ENCODE results near the gene MON1A. TPM values are rescaled to one million over a fixed set of nuclear protein-coding genes. Genes with fewer than 3 reads are reported as not detected.

MON1A gene
- polyA plus RNA-seq, 3 donors = 7.0 to 10.5 (median 7.3) TPM

DNA sequence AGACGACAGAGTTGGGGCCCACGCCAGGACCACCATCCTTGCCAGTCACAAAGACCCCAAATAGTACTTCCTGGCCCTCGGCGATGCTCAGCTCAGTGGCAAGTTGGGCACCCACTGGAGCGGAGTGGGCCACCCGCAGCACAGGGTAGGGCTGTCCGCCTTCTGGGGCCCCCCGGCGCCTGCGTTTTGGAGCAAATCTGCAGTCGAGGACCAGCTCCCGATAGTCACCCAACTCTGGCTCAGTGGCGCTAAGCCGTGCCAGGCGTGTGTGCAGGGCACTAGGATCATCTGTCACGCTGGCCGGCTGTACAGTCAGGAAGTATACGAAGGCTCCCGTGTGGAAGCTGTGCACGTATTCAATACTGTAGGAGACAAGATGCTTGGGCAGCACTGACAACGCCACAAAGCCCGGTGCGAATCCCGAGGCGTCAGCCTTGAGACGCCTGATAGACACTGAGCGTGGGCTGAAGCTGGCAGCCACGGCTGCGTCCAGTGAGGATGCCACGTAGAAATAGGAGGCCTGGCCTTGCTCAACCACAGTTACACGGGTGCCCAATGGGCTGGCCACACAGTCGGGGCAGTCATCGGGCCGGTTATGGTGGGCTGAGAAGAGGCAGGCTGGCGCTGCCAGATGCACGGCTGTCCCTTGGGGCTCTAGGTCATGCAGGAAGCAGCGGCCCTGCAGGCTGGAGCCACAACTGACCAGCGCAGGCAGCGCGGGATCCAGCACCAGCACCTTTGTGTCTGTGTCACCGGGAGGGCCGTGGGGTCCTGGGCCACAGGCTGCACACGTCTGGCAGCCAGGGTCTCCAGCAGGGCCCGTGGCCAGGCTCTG is 26.9 kb downstream of the MON1A start:
- DNase-seq (ENCODE audit: extremely low read depth in 1 of 11, low read depth in 9 of 11, low spot score in 4 of 11) = no peak

DNA sequence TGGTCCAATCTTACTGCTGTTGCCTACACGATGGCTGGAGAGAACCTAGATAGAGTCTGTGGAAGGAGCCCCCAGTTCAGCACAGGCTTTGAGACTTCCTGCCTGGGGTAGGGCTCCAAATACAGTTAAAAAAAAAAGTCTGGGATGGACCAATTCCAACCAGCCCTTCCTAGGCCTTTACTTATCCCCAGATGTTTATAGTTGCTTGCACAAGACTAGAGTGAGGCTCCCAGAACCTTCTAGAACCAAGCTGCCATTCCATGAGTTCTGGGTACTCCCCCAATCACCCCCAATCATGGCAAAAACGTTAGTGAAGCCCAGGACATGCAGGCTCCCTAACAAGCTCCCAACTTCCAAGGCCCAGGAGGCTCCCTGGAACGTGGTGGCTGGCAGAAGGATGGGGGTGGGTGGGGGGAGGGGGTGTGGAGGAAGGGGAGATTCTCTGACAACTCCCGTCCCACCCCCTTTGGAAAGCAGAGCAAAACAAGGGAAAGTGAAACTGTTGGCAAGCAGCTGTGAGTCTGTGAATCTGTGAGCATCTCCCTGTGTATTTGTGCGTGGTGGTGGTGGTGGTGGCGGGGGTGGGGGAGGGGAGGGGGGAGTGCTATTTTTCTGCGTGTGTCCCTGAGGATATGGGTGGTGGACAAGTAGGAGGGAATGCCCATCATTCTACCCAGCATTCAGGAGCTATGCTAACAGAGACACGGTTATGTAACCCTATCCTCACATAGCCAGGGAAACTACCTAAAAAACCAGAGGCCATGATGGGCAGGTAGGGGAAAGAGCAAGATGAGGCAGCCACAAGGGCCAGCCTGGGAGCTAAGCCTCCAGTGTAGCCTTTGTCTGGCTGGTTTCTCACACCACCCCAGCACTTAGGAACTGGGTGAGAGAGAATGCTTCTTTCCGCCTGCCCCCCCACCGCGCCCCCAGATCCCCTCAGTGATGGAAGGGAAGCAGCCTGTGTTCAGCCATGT is 28.0 kb downstream of the MON1A start:
- DNase-seq (ENCODE audit: extremely low read depth in 1 of 11, low read depth in 9 of 11, low spot score in 4 of 11) = no peak

DNA sequence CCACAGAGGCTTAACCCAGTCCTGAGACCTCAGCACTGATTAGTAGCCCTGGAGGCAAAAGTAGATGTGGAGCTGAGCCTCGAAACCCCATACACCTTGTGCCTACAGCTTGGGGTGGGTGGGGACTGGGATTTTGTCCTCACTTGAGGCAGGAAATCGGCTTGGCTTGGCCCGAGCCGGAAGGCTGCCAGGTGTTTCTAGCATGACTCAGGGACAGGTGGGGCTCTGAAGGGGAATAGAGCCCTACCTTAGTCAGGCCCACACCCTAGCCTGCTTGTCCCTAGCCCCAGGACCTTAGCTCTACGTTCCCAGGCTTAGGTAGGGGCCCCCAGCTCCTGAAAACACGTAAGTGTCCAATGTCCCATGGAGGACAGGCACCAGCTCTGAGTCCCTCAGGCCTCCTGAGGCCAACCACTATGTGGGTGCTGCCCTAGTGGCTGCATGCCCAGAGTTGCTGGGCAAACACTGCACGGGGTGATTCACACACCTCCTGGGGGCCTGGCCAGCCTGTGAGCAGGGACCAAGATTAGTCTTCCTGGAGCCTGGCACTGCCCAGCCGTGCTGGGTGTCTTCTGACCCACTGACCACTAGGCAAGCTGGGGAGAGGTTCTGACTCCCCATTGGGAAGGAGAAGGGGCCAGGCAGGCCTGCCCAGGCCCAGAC is 29.0 kb downstream of the MON1A start:
- no peak for DNase-seq (ENCODE audit: extremely low read depth in 1 of 11, low read depth in 9 of 11, low spot score in 4 of 11)

DNA sequence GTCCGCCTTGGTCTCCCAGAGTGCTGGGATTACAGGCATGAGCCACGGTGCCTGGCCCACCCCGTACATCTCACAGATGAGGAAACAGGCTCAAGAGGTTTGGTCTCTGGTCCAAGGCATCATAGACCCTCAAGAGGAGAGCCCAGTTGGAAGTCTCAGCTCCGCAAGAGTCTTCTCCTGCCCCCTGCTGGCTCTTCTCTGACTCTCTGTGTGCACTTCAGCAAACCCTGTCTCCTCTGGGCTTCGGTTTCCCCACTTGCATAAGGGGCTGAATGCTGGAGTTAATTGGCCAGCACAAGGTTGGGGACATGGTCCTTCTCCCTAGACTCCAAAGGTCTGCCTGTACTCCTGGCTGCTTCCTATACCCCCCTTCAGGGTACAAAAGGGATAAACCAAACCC is 29.8 kb downstream of the MON1A start:
- DNase-seq (ENCODE audit: extremely low read depth in 1 of 11, low read depth in 9 of 11, low spot score in 4 of 11) = no peak

DNA sequence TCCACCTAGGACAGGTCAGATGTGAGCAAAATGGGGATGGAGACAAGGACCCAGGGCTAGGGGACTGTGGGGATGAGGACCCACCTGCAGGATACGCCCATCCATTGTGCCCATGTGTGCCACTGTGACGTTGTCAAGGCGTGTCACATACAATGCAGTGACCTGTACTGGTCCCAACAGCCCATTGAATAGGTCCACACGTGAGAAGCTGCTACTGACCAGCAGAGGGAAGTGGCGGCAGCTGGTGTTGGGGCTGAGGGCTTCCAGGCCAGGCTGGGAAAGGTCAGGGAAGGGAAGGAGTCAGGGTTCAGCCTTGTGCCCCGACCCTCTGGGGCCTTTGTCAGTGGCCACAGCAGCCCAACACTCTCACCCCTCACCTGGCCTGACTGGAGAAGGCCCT is 30.6 kb downstream of the MON1A start:
- no peak for DNase-seq (ENCODE audit: extremely low read depth in 1 of 11, low read depth in 9 of 11, low spot score in 4 of 11)

DNA sequence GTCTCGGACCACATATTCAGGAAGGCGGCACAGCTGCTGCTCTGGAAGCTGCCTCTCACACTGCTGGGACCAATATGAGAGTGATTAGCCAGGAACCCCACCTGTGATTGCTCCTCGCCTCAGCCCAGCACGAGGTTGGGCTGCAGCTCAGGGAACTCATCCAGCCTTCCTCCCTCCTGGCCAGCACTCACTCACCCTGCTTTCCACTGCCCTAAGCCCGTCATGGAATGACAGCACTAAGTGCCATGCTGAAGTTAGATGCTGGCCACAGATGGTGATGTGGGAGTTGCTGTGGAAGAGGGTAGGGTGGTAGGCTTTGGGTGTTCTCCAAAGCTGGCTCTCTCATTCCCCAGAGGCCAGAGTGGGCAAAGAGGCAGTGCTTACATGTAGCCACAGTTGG is 33.3 kb downstream of the MON1A start:
- DNase-seq (ENCODE audit: extremely low read depth in 1 of 11, low read depth in 9 of 11, low spot score in 4 of 11) = no peak

DNA sequence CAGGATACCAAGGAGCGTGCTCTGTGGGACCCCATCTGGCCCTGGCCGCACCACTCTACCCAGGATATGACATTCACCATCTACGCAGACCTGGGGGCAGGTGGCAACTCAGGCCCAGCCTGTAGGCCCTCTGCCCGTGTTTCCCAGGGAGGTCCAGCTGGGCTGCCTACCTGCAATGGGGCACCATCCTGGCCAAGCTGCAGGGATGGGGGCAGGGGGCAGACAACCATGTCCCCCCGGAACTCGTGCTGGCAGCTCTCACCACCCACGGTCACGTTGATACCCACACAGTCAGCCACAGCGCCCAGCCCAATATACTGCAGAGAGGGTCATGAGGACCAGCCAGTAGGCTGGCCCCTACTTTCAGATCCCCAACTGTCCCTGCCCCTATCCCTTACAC is 33.8 kb downstream of the MON1A start:
- no peak for DNase-seq (ENCODE audit: extremely low read depth in 1 of 11, low read depth in 9 of 11, low spot score in 4 of 11)

DNA sequence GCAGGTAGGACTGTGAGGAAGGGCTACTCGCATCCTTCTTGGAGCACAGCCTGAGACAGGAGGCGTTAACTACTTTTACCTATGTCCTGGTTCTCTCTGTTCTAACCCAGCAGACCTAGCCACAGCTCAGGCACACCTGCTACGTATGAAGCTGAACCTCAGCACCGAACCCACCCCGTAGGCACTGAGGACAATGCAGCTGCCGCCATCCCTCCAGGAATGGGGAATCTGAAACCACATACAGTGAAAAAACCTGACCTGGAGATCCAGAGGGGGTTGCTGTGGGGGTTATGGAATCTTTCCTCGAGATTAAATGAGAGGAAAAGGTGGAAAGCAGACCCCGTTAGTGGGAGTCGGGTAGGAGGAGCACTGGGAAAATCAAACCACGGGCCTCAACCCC is 40.3 kb downstream of the MON1A start:
- DNase-seq (ENCODE audit: extremely low read depth in 1 of 11, low read depth in 9 of 11, low spot score in 4 of 11) = no peak

DNA sequence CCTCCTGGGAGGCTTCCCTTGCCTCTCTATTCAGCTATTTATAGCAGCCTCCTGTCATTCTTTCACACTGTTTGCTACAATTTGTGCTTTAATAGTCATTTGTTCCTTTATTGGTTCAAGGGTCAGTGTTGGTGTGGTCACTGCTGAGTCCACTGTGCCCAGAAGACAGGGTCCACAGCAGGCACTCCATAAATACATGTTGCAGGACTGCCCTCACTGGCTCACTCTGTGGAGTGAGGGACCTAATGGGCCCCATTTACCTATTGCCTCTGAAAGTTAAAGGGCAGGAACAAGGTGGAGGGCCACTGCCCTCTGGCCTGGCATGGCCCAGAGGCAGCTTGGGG is 42.7 kb downstream of the MON1A start:
- DNase-seq (ENCODE audit: extremely low read depth in 1 of 11, low read depth in 9 of 11, low spot score in 4 of 11) = no peak

DNA sequence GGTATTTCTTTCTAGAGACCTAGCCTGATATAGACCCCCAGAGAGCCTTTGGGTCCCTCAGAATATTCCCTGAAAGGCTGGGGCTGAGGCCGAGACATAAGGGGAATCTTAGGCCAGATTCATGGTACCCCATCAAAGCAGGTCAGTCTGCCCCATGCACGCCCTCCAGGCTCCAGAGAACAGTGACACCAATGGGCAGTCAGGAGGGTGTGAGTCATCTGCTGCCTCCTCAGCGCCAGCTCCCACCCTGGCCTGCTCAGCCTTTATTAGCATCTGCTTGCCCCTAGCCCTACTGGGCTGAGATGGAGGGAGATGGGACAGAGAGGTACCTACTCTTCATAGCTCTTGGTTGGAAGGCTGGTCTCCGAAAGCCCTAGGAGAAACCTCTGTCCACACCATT is 45.6 kb downstream of the MON1A start:
- DNase-seq (ENCODE audit: extremely low read depth in 1 of 11, low read depth in 9 of 11, low spot score in 4 of 11) = no peak

DNA sequence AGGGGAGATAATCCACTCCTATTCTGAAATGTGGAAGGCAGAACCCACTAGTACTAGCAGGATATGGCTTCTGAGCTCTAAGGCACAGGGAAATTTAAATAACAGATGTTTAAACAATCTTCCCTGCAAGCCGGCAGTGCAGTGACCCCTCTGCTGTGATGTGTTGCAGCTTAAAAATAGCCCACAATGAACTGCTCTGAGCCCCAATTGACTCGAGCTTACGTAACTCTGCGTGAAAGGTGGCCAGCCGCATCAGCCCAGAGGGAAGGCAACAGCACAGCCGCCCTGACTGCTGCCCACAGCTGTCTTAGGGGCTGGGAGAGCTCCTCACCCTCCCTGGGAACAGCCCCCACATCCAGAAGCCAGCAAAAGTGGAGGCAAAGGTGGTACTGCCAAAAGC is 47.4 kb downstream of the MON1A start:
- no peak for DNase-seq (ENCODE audit: extremely low read depth in 1 of 11, low read depth in 9 of 11, low spot score in 4 of 11)

DNA sequence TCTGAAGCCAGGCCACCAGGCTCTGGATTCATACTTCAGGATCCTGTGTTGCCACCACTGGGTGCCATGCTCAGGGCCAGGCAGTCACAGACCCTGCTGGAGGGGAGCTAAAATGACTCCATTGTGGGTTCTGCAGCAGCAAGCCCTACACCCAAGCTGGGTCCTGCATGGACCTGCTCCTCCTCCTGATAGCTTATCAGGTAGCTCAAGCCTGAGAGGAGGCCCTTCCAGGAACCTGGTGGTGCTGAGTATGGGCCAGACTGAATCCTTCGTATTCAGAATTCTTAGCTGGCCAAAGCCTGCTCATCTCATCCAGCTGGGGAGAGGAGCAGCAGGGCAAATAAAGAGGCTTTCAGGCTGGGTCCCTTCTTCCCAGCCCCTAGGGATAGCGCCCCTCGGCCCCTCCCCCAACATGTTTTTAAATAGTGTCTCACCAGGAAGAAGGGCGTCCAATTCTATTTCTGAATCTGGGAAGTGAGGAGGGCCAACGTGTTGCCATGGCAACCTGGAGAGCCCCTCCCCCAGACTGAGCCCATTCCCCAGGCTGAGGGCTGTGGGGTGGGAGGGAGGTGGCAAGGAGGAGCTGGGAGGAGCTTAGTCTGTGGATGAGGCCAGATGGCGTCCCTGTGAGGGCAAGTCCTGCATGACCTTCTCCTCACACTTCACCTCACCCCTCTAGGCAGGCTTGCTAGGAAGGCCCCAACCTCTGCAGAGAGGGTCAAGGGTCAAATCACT is 48.9 kb downstream of the MON1A start:
- no peak for DNase-seq (ENCODE audit: extremely low read depth in 1 of 11, low read depth in 9 of 11, low spot score in 4 of 11)

DNA sequence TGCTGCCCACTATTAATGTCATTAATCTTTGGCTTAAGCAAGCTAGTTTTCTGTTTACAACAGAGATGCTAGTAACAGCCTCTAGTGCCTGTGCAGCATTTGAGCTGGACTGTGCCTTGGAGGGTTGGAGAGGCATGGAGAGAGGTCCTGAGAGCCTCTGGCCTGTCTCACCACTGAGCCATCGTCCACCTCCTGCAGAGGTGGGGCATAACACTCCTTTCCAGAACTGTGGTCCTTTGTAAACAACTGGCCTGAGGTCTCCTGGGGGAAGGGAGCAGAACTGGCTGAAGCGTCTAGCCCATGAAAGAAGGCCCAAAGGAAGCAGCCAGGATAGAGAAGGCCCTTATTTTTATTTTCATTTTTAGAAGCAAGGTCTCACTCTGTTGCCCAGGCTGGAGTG is 49.9 kb downstream of the MON1A start:
- DNase-seq (ENCODE audit: extremely low read depth in 1 of 11, low read depth in 9 of 11, low spot score in 4 of 11) = no peak

DNA sequence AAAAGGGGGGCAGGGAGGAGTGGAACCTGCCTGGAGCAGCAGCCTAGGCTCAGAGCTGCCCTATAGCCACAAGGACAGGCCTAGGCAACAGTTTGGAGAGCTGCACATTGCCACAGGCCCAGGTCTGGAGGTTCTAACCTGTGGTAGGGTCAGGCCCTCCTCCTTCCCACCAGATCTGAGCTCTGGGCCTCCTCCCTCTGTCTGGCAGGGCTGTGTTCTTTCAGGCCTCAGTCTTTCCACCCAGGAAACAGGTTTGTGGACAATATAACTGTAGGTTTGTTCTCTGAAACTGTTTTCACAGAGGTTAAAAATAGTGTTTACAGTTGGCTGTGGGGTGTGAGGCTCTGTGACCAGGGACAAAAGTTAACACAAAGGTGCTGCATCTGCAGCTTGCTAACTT is 50.9 kb downstream of the MON1A start:
- DNase-seq (ENCODE audit: extremely low read depth in 1 of 11, low read depth in 9 of 11, low spot score in 4 of 11) = no peak

DNA sequence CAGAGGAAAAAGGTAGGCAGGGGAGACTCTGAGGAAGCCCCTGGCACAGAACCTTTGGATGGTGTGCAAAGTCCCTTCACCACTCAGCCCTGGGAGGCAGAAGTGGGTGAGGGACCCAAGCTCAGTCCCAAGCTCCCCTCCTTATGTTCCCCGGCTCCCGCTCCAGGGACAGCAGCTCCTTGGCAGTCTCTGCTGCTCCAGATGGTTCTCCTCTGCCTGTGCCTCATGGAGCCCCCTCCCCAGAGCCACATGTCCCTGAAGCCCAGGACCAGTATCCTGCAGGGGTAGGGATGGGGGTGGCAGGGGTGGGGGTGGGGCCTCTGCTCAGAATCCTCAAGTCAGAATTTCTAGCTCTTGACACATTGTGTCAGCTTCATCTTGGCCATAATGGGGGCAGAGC is 51.9 kb downstream of the MON1A start:
- DNase-seq (ENCODE audit: extremely low read depth in 1 of 11, low read depth in 9 of 11, low spot score in 4 of 11) = no peak

DNA sequence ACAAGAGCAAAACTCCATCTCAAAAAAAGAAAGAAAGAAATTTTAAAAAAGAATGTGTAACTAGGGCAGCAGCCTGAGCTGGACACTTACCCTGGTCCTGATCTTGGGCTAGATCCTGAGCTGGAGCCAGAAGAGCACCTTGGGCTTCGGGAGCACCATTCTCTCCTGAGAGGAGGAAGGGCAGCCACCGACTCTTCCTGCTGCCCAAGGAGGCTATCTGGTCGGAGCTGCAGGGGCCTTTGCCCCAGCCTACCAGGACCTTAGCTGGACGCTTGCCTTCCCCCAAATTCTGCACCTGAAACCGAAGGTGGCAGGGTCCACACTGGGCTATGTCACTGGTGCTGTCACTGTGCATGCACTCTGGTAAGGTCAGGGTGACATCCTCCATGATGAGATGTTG is 53.0 kb downstream of the MON1A start:
- DNase-seq (ENCODE audit: extremely low read depth in 1 of 11, low read depth in 9 of 11, low spot score in 4 of 11) = no peak

DNA sequence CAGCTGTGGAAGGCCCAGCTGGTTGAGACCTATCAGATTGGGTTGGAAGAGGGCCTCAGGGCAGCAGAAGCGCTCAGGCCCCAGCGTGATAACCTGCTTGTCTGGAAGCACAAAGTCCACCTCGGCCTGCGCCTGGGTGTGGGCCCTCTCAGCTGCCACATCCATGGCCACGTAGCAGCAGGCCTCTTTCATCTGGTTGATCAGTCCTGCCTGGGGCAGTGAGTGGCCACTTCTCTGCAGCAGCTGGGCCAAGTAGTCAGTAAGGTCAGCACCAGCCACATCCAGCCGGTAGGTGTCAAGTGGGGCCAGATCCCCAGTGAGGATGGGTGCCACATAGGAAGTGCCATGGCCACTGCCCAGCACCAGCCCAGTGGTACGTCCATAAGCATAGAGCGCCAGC is 56.0 kb downstream of the MON1A start:
- no peak for DNase-seq (ENCODE audit: extremely low read depth in 1 of 11, low read depth in 9 of 11, low spot score in 4 of 11)

DNA sequence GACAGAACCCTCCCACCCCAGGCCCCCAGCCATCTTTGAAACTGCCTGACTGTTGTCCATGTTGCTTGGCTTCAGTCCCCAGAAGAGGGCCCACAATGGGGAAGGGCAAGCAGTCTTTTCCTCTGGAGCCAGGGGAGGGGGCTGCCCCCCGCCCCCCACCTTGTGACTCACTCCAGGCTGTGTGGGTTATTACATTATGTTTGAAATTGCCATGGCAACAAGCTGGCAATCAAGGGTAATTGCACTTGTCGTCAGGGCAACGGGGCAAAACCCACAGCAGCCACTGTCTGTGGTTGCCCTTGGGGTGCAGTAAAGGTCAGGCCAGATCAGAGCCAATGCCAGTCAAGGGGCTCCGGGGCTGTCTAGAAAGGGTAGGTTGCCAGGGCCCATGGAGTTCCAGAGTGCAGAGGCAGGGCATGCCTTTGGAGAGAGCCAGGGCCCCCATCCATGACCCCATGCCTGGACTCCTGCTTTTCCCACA is 56.8 kb downstream of the MON1A start:
- DNase-seq (ENCODE audit: extremely low read depth in 1 of 11, low read depth in 9 of 11, low spot score in 4 of 11) = no peak

DNA sequence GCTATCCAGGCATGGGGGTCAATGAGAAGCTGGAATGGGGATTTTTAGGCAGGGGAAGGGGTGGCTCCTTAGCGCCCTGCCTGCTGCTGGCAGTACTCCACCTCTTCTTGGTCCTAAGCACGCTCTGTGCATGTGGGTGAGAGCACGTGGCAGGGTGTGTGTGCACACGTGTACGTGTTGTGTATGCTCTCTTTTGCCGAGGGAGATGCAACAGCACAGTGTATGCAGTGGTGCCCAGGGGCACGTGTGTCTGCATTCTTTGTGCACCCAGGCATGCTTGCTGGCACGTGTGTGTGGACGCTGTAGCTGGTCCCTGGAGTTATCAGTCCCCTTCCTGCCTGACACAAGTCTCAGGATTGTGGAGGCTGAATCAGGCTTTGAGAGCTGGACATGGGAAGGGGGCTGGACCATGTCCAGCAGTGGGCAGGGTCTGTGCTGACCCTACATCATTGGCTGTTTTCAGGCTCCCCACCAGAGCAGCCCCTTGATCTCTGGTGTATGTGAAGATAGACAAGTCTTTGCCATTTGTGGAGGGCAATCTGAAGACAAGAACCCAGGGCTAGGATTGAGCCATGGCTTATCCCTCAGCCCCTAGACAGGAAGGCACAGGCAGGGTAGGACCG is 58.0 kb downstream of the MON1A start:
- DNase-seq (ENCODE audit: extremely low read depth in 1 of 11, low read depth in 9 of 11, low spot score in 4 of 11) = no peak

All from renal cortex interstitium (tissue), 11 donors.